Renal cortical epithelial cell (primary cell): ENCODE data around the gene SSC5D. TPM values are rescaled to one million over a fixed set of nuclear protein-coding genes. Genes with fewer than 3 reads are reported as not detected.

Experiments
- DNase-seq: peaks from one replicate; pipeline ENCODE4 v3.0.0-alpha.2; 2011; ENCODE audit warnings: low read depth
- total RNA-seq: library from RNA; depleted of rRNA; stranded (reverse); fragments of >200 nt; gene quantifications from 2 replicates; pipeline ENCODE4 v1.2.3, GENCODE V29; 2014

Gene SSC5D
- total RNA-seq, 1 donor from 2014 or later = 69.4 TPM

GRCh38 chr19:55554741-55555152 is 66.5 kb downstream of the SSC5D start:
- DNase-seq = no peak

DNA sequence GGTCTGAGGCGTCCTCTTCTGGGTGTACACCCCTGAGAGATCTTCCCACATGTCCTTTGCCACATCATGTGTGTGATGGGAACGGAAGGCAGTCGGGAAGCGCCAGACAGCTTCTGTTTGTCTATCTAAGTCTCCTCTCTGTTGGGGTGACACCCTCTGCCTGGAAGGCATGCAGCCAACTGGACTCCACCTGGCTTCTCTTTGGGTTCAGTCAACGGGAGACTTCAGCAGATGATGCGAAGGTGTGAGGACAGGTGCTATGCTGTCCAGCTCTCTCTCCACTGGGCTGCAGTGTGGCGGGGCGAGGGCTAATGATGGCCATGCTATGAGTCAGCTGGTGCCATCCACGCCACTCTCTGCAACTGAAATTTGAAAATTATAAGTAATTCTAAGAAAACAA is 71.4 kb downstream of the SSC5D start:
- DNase-seq = no peak

- DNase-seq = no peak
Measured at GRCh38 chr19:55563261-55563690, 75.0 kb downstream of the SSC5D start.

- no peak for DNase-seq
Measured at GRCh38 chr19:55566823-55567222, 78.6 kb downstream of the SSC5D start.

- no peak for DNase-seq
Measured at GRCh38 chr19:55567708-55568328, 79.6 kb downstream of the SSC5D start.

Other genes with a start within 250 kb of the SSC5D start
- gene PPP6R1, start 229.4 kb upstream of the SSC5D start, total RNA-seq = 22.1 and 74.3 TPM in 2 replicates
- 38.6 and 46.9 TPM in 2 replicates for gene HSPBP1, start 208.3 kb upstream of the SSC5D start, total RNA-seq
- gene BRSK1, start 204.4 kb upstream of the SSC5D start, total RNA-seq = 0.52 and 4.5 TPM in 2 replicates
- gene TMEM150B, start 163.1 kb upstream of the SSC5D start, total RNA-seq = not detected in 2 replicates
- gene KMT5C, start 148.6 kb upstream of the SSC5D start, total RNA-seq = 4.9 and 10.4 TPM in 2 replicates
- 0.25 TPM in 1 of 2 replicates, not detected in the other for gene COX6B2, start 133.7 kb upstream of the SSC5D start, total RNA-seq
- not detected in 2 replicates for gene GARIN5B, start 125.2 kb upstream of the SSC5D start, total RNA-seq
- 3.7 and 38.4 TPM in 2 replicates for gene IL11, start 118.0 kb upstream of the SSC5D start, total RNA-seq
- not detected in 2 replicates for gene TMEM190, start 111.6 kb upstream of the SSC5D start, total RNA-seq
- 3.4 and 13.7 TPM in 2 replicates for gene TMEM238, start 104.1 kb upstream of the SSC5D start, total RNA-seq
- gene RPL28, start 102.5 kb upstream of the SSC5D start, total RNA-seq = 177 and 303 TPM in 2 replicates
- 13.6 and 45.3 TPM in 2 replicates for gene UBE2S, start 80.6 kb upstream of the SSC5D start, total RNA-seq
- gene SHISA7, start 45.1 kb upstream of the SSC5D start, total RNA-seq = not detected in 2 replicates
- 64.3 and 69.8 TPM in 2 replicates for gene ISOC2, start 26.8 kb upstream of the SSC5D start, total RNA-seq
- not detected in 2 replicates for gene C19orf85, start 23.7 kb upstream of the SSC5D start, total RNA-seq
- gene ZNF628, start 11.8 kb upstream of the SSC5D start, total RNA-seq = 3.5 and 6.0 TPM in 2 replicates
- 21.2 and 39.4 TPM in 2 replicates for gene NAT14, start 3.2 kb upstream of the SSC5D start, total RNA-seq
- 2.1 TPM in 1 of 2 replicates, not detected in the other for gene SBK2, start 48.7 kb downstream of the SSC5D start, total RNA-seq
- gene SBK3, start 57.1 kb downstream of the SSC5D start, total RNA-seq = not detected in 2 replicates
- gene ZNF579, start 92.4 kb downstream of the SSC5D start, total RNA-seq = 3.1 and 12.4 TPM in 2 replicates
- 4.2 and 7.4 TPM in 2 replicates for gene FIZ1, start 111.1 kb downstream of the SSC5D start, total RNA-seq
- gene ZNF524, start 111.9 kb downstream of the SSC5D start, total RNA-seq = 8.3 and 9.3 TPM in 2 replicates
- gene ZNF865, start 117.2 kb downstream of the SSC5D start, total RNA-seq = 1.0 and 5.8 TPM in 2 replicates
- 3.5 and 7.0 TPM in 2 replicates for gene ZNF784, start 136.1 kb downstream of the SSC5D start, total RNA-seq
- 0.52 and 5.8 TPM in 2 replicates for gene ZNF580, start 152.6 kb downstream of the SSC5D start, total RNA-seq
- gene ZNF581, start 155.2 kb downstream of the SSC5D start, total RNA-seq = 17.3 and 22.1 TPM in 2 replicates
- gene CCDC106, start 159.8 kb downstream of the SSC5D start, total RNA-seq = 3.0 and 13.4 TPM in 2 replicates
- 69.6 and 140 TPM in 2 replicates for gene U2AF2, start 166.6 kb downstream of the SSC5D start, total RNA-seq
- gene EPN1, start 186.8 kb downstream of the SSC5D start, total RNA-seq = 42.4 and 248 TPM in 2 replicates
- gene NLRP9, start 250.0 kb downstream of the SSC5D start, total RNA-seq = not detected in 2 replicates